Upper lobe of right lung (tissue), 1 donor: Measurements from ENCODE around the gene PRKN. TPM values are rescaled to one million over a fixed set of nuclear protein-coding genes. Genes with fewer than 3 reads are reported as not detected.

Source experiments
- ATAC-seq: fragments of 200-7000 bp; cut with Tn5 transposase; one replicate; pipeline ENCODE4 v1.9.1; 2020; ENCODE audit warnings: mild to moderate bottlenecking, moderate library complexity
- DNase-seq: peaks from one replicate; pipeline ENCODE4 v3.0.0-alpha.2; 2020
- H3K27ac ChIP-seq: fragments of 200-600 bp; one replicate; pipeline ENCODE4 v1.8.0; 2022
- H3K27me3 ChIP-seq: fragments of 200-600 bp; one replicate; pipeline ENCODE4 v1.8.0; 2022; ENCODE audit warnings: mild to moderate bottlenecking
- H3K36me3 ChIP-seq: fragments of 200-600 bp; one replicate; pipeline ENCODE4 v1.8.0; 2022
- H3K4me1 ChIP-seq: fragments of 200-600 bp; one replicate; pipeline ENCODE4 v1.8.0; 2022
- H3K4me3 ChIP-seq: fragments of 200-600 bp; one replicate; pipeline ENCODE4 v1.8.0; 2022; ENCODE audit warnings: mild to moderate bottlenecking
- H3K9me3 ChIP-seq: fragments of 200-600 bp; one replicate; pipeline ENCODE4 v1.8.0; 2022
- intact Hi-C: fragments of 100-400 bp; cut with DNase I; formaldehyde crosslinking; loops from one replicate; pipeline ENCODE4 v1.11.0; 2022
- total RNA-seq: library from RNA; stranded (reverse); fragmentation: NEBNext Ultra II Directional; extraction: Animal tissue kit (Norgen Biotek cat#: 25700); gene quantifications from one replicate; pipeline ENCODE4 v1.2.1, GENCODE V29; 2021
- TF ChIP-seq, protein P1 (sequence below): fragments of 200-600 bp; IDR thresholded peaks from one replicate; pipeline ENCODE4 v1.8.0; 2022; ENCODE audit warnings: antibody characterized with exemption
- donor health status: DM: no; HTN: yes; CAD: no; lungs with severe emphysema.

Gene PRKN
- total RNA-seq, 1 donor from 2014 or later: 2.7 TPM

DNA sequence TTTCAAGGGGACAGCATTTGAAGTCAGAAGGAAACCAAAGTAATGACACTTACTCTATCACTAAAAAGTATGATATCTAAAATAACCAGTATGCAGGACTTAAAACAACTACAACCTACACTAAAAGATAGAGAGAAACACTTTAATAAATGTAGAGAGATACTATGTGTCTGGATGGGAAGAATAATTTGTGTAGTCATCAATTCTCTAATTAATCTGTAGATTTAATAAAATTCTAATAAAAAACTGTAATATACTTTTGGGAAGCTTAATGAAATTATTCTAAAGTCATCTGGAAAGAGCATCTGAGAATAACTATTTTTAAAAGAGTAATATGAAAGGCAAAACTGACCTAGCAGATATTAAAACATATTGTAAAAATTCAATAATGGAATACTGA lies 52.1 kb downstream of the PRKN start:
- H3K27me3 ChIP-seq: no peaks in the 10 kb centered on the region
- DNase-seq (no peak), ATAC-seq (no peak)
- no peaks in the 10 kb centered on the region for H3K4me1 ChIP-seq
- H3K27ac ChIP-seq: no peak overlapping the region
- TF ChIP-seq, protein P1, sequence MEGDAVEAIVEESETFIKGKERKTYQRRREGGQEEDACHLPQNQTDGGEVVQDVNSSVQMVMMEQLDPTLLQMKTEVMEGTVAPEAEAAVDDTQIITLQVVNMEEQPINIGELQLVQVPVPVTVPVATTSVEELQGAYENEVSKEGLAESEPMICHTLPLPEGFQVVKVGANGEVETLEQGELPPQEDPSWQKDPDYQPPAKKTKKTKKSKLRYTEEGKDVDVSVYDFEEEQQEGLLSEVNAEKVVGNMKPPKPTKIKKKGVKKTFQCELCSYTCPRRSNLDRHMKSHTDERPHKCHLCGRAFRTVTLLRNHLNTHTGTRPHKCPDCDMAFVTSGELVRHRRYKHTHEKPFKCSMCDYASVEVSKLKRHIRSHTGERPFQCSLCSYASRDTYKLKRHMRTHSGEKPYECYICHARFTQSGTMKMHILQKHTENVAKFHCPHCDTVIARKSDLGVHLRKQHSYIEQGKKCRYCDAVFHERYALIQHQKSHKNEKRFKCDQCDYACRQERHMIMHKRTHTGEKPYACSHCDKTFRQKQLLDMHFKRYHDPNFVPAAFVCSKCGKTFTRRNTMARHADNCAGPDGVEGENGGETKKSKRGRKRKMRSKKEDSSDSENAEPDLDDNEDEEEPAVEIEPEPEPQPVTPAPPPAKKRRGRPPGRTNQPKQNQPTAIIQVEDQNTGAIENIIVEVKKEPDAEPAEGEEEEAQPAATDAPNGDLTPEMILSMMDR: no peak
- no peaks in the 10 kb centered on the region for H3K9me3 ChIP-seq
- H3K36me3 ChIP-seq: no peaks in the 10 kb centered on the region
- intact Hi-C loops: no loop called here
- H3K4me3 ChIP-seq: no peak overlapping the region

DNA sequence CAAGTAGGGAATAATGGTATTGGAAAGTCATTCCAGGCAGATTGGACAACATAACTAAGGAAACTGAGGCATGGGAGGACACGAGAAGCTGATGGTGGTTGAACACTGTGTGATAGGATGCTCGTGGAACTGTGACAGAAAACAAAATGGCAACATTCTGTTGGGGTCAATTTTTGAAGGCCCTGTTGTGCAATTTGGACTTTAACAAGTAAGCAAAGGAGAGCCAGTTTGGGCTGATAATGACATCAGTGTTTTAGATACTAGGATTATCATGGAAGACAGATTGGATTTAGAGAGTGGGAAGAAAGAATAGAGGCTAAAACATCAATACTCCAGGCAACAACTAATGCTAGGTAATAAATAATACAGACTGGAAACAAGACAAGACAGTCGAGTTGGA lies 53.1 kb downstream of the PRKN start:
- Histone ChIP-seq H3K4me1 (no peaks in the 10 kb centered on the region), H3K4me3 (no peak overlapping the region), H3K27me3 (no peaks in the 10 kb centered on the region), H3K9me3 (no peaks in the 10 kb centered on the region), H3K36me3 (no peaks in the 10 kb centered on the region), H3K27ac (no peak overlapping the region)
- ATAC-seq (no peak), DNase-seq (no peak)
- TF ChIP-seq, protein P1: no peak
- intact Hi-C loops: no loop called here

DNA sequence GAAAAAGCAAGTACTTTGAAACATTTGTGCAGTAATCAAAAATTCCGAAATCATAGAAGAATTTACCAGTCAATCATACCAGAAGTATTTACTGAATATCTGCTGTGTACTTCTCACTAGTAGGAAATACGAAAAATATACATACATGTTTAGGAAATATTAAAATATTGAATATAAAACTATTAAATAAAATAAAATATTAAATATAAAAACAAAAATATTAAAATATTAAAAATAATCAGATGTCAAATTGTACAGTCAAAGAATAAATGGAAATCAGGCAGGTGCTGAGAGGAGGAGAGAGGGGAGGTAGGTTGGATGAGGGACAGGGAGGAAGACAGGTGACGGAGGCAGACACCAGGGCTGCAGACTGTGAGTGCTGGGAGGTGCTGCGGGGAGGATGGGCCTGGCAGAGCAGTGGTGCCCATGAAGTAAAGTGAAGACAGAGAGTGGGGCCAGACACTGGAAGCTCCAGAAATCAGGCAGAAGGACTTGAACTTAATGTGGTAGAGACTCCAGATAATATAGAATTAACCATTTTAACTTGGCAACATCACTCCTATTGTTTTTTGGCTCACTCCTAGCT lies 55.9 kb downstream of the PRKN start:
- TF ChIP-seq, protein P1: no peak
- no peak overlapping the region for H3K27ac ChIP-seq
- ATAC-seq: no peak
- H3K4me3 ChIP-seq: no peak overlapping the region
- no peaks in the 10 kb centered on the region for H3K4me1 ChIP-seq
- no peak for DNase-seq
- no peaks in the 10 kb centered on the region for H3K36me3 ChIP-seq
- H3K27me3 ChIP-seq: no peaks in the 10 kb centered on the region
- intact Hi-C loops: no loop called here
- no peaks in the 10 kb centered on the region for H3K9me3 ChIP-seq

DNA sequence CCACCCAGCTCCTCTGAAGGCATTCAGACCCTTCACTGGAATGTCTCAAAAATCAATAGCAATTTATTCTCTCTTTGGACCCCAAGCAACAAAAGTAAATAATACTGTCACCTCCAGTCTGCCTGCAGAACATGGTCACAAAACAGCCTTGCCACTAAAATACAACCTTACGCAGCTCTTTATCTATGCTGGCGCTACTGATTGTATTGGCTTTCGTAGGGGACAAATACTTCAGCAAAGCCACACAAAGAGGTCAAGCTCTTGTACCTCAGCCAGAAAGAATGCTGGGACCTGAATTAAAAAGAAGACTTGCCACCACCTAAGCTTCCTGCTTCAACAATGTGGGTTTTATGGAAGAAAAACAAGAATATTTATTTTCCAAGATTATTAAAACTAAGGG lies 57.2 kb downstream of the PRKN start:
- Histone ChIP-seq H3K27ac (no peak overlapping the region), H3K4me3 (no peak overlapping the region), H3K36me3 (no peaks in the 10 kb centered on the region), H3K9me3 (no peaks in the 10 kb centered on the region), H3K27me3 (no peaks in the 10 kb centered on the region), H3K4me1 (no peaks in the 10 kb centered on the region)
- intact Hi-C loops: no loop called here
- no peak for ATAC-seq
- DNase-seq: no peak
- TF ChIP-seq, protein P1: no peak

DNA sequence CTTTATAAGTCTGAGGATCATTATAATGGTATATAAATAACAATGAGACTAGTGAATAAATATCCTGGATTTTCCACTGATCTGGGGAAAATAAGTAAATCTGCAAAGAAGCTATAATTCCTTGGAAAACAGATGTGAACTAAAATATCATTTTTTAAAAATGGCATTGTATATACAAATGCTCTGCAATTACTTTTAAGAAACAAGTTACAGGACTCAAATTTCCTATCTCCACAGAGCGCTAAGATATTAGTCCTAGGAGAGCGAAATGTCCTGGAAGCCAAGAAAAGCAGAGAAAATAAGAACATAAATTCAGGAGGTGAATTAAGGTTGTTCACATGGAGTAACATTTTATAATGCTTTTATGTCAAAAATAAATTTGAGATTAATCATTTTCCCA lies 61.3 kb downstream of the PRKN start:
- Histone ChIP-seq H3K27ac (no peak overlapping the region), H3K4me3 (no peak overlapping the region), H3K27me3 (no peaks in the 10 kb centered on the region), H3K4me1 (no peaks in the 10 kb centered on the region), H3K9me3 (no peaks in the 10 kb centered on the region), H3K36me3 (no peaks in the 10 kb centered on the region)
- intact Hi-C loops: no loop called here
- TF ChIP-seq, protein P1: no peak
- DNase-seq (no peak), ATAC-seq (no peak)

DNA sequence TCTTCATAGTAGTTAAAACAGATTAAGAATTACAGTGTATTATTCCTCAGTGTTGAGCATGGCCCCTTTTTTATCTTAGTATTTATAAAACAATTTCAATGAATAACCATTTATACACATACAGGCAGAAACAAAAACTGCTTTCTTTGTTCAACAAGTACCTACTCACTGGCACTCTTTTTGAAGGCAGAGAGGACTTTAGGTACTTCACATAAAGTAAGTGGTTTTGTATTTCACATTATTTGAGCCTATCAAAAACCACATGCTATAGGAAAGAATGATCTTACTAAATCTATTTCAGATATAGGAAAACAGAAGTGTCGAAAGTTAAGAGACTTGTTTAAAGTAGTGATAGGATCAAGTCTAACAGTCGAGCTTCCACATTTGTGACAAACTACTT lies 73.8 kb downstream of the PRKN start:
- TF ChIP-seq, protein P1: no peak
- Histone ChIP-seq H3K36me3 (no peaks in the 10 kb centered on the region), H3K27ac (no peak overlapping the region), H3K9me3 (no peaks in the 10 kb centered on the region), H3K4me3 (no peak overlapping the region), H3K27me3 (no peaks in the 10 kb centered on the region), H3K4me1 (no peaks in the 10 kb centered on the region)
- no peak for DNase-seq
- intact Hi-C loops: no loop called here
- ATAC-seq: no peak
